LNCaP clone FGC (cell line): ENCODE results near the gene FBXO27.

Experiments
- DNase-seq: peaks from one replicate; pipeline ENCODE4 v3.0.0-alpha.2; 2011; ENCODE audit warnings: low read depth
- H3K4me3 ChIP-seq: 2 replicates; pipeline ENCODE4 v1.5.1; 2011; ENCODE audit warnings: mild to moderate bottlenecking, low read depth, low read length, control low read depth
- CTCF ChIP-seq: IDR thresholded peaks from 2 replicates; pipeline ENCODE4 v1.5.1; 2012; ENCODE audit warnings: mild to moderate bottlenecking; ENCODE audit not compliant: control insufficient read depth, insufficient read depth; ENCODE audit errors: extremely low read depth

Gene FBXO27

GRCh38 chr19:39032063-39032918 lies at the start of gene FBXO27:
Gene FBXO27 (minus strand): TSS chr19:39032549. CDS start chr19:39032227, 322 bp downstream.
- DNase-seq: no peak
- no peak within 1 kb of the TSS for H3K4me3 ChIP-seq
- no peak for TF ChIP-seq CTCF

- no peak overlapping the region for H3K4me3 ChIP-seq
- DNase-seq: no peak
- no peak for TF ChIP-seq CTCF
These were observed 48.1 kb upstream of the FBXO27 start for GRCh38 chr19:39080431-39080830.

DNA sequence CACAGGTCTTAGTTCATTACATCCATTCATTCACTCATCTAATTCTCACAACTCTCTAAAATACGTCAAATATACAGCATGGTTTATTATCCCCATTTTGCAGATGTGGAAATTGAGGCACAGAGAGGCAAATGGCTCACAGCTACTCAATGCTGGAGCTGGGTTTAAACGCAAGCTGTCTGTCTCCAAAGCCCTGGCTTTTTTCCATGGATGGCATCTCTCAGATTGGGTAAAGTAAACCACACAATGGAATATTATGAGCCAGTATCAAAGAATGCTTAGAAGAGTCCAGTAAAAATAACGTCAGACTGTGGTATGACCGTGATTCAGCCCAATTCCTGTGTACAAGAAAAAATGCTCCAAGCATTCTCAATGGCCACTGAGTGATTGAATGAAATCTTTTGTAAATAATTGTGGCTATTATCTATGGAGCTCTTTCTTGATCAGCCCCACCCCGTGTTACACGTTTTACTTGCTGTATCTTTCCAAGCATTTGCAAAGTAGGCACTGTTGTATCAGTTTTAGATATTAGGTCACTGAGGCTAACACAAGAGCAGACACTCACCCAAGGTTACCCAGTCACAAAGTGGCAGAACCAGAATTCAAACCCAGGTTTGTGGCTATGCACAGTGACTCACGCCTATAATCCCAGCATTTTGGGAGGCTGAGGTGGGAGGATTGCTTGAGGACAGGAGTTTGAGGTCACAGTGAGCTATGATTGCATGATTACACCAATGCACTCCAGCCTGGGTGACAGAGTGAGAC lies 46.3 kb upstream of the FBXO27 start:
- DNase-seq: no peak
- no peak overlapping the region for H3K4me3 ChIP-seq
- TF ChIP-seq CTCF: no peak

- no peak for DNase-seq
- TF ChIP-seq CTCF: no peak
- H3K4me3 ChIP-seq: no peak overlapping the region
These were observed 45.0 kb upstream of the FBXO27 start for GRCh38 chr19:39077323-39077722.

DNA sequence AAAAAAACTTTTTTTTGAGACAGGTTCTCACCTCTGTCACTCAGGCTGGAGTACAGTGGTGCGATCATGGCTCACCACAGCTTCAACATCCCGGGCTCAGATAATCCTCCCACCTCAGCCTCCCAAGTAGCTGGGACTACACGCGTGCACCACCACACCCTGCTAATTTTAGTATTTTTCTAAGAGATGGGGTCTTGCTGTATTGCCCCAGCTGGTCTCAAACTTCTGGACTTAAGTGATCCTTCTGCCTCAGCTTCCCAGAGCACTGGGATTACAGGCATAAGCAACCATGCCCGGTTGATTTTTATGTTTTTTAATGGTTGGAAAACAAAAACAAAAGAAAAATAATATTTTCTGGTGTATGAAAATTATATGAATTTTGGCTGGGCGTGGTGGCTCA lies 42.6 kb upstream of the FBXO27 start:
- TF ChIP-seq CTCF: no peak
- H3K4me3 ChIP-seq: no peak overlapping the region

DNA sequence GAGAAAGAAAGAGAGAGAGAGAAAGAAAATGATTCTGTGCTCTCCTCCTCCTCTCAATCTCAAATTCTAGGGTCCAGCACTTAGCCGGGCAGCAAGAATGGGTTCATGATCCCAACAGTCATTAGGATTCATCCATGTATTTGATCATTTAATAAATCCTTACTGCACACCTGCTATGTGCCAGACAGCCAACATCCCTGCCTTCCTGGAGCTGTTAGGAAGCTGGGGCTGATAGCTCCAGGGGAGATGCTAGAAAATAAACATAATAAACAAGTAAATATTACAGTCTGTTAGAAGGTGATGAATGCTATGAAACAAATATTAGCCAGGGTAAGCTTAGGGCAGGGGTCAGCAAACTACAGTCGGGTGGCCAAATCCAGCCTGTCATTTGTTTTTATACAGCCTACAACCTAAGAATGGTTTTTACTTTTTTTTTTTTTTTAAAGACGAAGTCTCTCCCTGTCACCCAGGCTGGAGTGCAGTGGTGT lies 41.9 kb upstream of the FBXO27 start:
- DNase-seq: no peak
- TF ChIP-seq CTCF: no peak
- H3K4me3 ChIP-seq: no peak overlapping the region

More for the DNA sequence above, 42.6 kb upstream of the FBXO27 start:
- DNase-seq: no peak
